Left cardiac atrium (tissue), 4 donors: ENCODE measurements around the gene TFB1M. TPM values are rescaled to one million over a fixed set of nuclear protein-coding genes. Genes with fewer than 3 reads are reported as not detected.

Experiments used
- ATAC-seq, 2 donors: fragments of 200-7000 bp; cut with Tn5 transposase; one replicate each; pipeline ENCODE4 v1.9.1; 2020; ENCODE audit warnings: mild to moderate bottlenecking in 2 of 2, moderate library complexity in 2 of 2
- DNase-seq: peaks from one replicate; pipeline ENCODE4 v3.0.0-alpha.2; 2020
- intact Hi-C, 2 donors: fragments of 100-400 bp; cut with DNase I; formaldehyde crosslinking; loops; one replicate each; pipeline versions ENCODE4 v1.14.1 to v1.15.1; 2022 to 2023
- total RNA-seq, 2 donors: library from RNA; stranded (reverse); fragmentation: NEBNext Ultra II Directional; extraction: Animal tissue kit (Norgen Biotek cat#: 25700); gene quantifications; one replicate each; pipeline ENCODE4 v1.2.1, GENCODE V29; 2021
- donor health status: DM: no; HTN: yes; CAD: no.
- donor health status: DM: no; HTN: yes; CAD: no; lungs with severe emphysema.
- donor health status: DM: yes; HTN: yes; CAD: no.
- donor health status: Dilated cardiomyopathy.

The TFB1M gene
- total RNA-seq, 2 donors from 2014 or later = 13.9 to 15.6 TPM

DNA sequence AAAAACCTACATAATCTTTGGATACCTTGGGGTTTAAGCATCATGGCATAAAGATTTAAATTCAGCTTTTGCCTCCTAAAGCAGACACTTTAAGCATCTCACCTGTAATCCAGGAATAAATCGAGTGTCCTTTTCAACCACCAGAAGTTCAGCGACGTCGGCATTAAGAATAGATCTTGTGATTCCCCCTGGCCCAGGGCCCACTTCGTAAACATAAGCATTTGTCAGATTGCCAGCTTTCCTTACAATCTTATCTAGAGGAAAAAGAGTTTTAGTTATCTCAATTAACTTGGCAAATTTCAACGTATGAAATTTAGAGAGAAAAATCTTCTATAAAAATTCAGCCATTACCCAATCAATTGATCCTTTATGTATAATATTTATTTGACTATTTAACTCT, 3.2 kb downstream of the TFB1M start:
- DNase-seq (no peak), ATAC-seq (no peak)
- intact Hi-C loops = no loop called here

DNA sequence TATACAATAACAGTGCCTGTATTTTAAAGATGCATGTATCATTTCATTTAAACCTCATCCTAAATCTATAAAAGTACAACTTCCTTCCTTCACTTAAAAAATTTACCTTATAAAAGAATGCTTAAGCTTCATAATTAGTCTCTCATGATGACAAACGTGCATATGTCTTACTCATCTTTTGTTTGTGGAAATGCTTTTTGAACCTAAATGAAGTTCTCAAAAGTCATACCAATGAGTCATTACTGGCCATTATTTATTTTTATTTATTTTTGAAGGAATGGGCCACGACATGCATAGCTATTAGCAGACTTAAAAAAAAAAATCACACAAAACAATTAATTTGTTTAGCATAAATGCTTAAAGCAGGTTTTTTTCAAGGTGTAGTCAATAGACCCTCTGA, 3.7 kb downstream of the TFB1M start:
- intact Hi-C loops = no loop called here
- DNase-seq (no peak), ATAC-seq (no peak)

DNA sequence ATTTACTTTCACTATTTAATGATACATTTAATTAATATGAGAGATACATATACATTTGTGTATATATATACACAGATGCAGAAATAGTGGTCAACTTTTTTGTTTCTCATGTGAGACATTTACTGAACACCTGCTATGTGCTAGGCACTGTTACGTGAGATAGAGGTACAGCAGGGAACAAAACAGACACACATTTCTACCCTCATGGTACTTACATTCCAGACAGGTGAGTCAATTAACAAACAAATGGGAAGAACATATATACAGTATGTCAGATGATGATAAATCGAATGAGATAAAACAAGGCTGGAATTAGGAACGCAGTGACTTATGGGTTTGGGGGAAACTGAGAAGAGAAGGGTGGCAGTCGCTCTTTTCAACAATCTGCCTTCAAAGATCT, 5.1 kb downstream of the TFB1M start:
- intact Hi-C loops = no loop called here
- ATAC-seq (no peak), DNase-seq (no peak)

- ATAC-seq = no peak
- DNase-seq = no peak
- intact Hi-C loops = no loop called here
Observed at GRCh38 chr6:155306958-155307357, 7.3 kb downstream of the TFB1M start.

GRCh38 chr6:155303361-155303870, 10.9 kb downstream of the TFB1M start:
- ATAC-seq (no peak), DNase-seq (no peak)
- intact Hi-C loops = loop anchor here in 1 of 2 donors (5.0 kb wide), 1 partner anchor 126 kb away; no protein-coding TSS in a partner anchor

DNA sequence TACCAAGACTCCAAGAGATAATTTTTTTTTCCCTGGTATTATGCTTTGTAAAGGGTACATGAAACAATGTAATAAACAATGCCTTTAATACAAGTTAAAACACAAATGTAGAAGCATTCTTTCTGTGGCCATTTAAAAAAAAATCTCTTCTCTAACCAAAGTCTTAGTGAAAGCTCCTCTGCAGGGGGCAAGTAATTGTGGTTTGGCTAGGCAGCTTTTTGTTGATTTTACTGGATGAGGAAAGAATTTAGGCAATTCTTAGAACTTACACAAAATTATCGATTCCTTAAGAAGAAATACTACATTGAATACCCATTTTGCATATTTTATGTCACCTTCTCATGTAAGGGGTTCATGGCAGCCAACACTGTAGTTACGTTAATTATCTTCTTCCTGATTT, 12.4 kb downstream of the TFB1M start:
- DNase-seq (no peak), ATAC-seq (no peak)
- intact Hi-C loops = loop anchor here in 1 of 2 donors (5.0 kb wide), 1 partner anchor 125 kb away; no protein-coding TSS in a partner anchor

DNA sequence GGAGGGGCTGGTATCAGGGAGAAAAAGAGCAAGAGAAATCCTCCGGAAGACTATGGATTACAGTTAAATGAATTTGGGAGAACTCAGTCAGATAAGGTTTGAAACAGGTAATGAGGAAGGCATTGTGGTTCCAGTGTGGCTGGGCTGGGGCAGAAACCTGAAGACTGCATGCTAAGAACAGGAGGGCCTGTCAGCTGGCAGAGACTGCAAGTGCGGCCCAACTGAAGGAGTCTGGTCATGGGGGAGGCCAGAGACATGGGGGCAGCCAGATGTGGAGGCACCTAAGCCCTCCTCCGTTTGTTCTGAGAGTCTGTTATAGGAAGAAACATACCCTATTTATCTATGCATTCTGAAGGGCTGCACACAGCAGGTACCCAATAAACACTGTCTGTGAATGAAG, 16.6 kb downstream of the TFB1M start:
- ATAC-seq (no peak), DNase-seq (no peak)
- intact Hi-C loops = no loop called here

DNA sequence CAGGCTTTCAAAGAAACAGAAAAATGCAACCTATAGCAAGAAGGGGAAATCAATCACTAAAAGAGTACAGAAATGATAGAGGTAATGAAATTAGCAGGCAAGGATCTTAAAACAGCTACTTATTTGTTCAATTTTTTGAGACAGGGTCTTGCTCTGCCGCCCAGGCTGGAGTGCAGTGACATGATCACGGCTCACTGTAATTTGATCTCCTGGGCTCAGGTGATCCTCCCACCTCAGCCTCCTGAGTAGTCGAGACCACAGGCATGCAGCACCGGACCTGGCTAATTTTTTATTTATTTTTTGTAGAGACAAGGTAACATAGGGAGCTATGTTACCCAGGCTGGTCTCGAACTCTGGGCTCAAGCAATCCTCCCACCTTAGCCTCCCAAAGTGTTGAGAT, 21.6 kb downstream of the TFB1M start:
- ATAC-seq = no peak
- DNase-seq = no peak
- intact Hi-C loops = no loop called here

- no peak for DNase-seq
- intact Hi-C loops = no loop called here
- ATAC-seq = peak in 1 of 2 donors; percentile 35
Observed at GRCh38 chr6:155291291-155291690, 23.0 kb downstream of the TFB1M start.

GRCh38 chr6:155290491-155290890, 23.8 kb downstream of the TFB1M start:
- intact Hi-C loops = no loop called here
- ATAC-seq (no peak), DNase-seq (no peak)

GRCh38 chr6:155287762-155288161, 26.5 kb downstream of the TFB1M start:
- ATAC-seq (no peak), DNase-seq (no peak)
- intact Hi-C loops = no loop called here

DNA sequence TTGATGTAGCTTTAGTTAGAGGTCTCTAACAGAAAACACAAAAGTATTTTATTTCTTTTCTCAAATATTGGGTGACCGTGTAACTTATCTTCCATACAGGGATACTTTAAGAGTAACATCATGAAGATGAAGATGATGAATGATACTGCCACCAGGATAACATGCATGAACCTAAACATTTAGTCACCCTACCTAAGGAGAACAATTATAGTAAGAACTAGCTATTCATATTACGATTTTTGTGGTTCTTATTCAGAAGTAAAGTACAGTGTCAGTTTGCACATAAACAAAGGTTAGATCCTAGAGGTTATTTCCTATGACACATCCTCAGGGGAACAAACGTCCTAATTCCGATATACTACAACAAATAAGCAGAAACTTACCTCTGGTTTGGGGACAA, 29.5 kb downstream of the TFB1M start:
- no peak for DNase-seq
- intact Hi-C loops = no loop called here
- ATAC-seq = no peak

DNA sequence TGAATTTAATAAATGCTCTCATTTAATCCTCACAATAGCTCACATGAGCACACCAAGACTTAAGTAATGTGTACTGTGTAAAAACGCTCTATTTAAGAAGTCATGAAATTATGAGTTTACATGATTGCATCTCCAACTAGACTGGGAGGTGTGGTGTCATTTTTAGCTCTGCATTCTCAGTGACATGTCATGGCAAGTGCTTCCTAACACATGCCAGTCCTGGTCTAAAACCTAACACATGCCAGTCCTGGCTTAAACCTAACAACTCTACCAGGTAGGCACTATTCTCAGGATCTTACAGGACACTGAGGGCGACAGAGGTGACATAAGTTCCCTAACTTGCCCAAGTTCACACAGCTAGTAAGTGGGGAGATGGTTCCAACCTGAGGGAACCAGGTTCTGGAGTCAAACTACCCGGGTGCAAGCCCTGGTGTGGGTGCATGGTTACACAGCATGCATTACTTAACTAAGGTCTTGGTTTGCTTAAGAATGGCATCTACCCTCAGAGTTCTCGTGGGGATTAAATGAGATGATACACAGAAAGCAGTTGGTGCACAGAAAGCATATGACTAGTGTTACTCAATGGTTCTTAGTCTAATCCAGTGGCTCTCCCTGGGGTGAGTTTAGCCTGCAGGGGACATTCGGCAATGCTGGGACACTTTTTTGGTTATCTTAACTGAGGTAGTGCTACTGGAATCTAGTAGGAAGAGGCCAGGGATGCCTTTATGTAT, 35.8 kb downstream of the TFB1M start:
- no peak for DNase-seq
- peak in 1 of 2 donors; percentile 21 for ATAC-seq
- intact Hi-C loops = no loop called here

DNA sequence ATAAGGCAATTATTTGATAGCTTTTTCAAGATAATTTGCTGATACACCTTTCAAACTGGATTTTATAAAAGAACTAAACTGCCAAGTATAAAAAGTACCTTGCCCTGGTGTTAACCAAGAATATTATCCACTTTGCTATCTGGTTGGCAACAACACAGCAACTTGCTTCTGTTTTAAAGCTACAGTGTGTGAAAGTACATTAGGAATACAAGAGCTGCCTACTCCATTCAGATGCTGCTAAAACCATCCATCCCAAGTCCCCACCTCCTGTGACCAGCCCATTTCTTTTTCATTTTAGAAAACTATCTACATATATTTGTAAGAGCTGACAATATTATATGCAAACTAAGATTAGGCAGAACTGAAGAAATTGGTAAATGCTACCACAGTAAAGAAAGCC, 37.6 kb downstream of the TFB1M start:
- intact Hi-C loops = no loop called here
- peak in 1 of 2 donors; percentile 36 for ATAC-seq

DNA sequence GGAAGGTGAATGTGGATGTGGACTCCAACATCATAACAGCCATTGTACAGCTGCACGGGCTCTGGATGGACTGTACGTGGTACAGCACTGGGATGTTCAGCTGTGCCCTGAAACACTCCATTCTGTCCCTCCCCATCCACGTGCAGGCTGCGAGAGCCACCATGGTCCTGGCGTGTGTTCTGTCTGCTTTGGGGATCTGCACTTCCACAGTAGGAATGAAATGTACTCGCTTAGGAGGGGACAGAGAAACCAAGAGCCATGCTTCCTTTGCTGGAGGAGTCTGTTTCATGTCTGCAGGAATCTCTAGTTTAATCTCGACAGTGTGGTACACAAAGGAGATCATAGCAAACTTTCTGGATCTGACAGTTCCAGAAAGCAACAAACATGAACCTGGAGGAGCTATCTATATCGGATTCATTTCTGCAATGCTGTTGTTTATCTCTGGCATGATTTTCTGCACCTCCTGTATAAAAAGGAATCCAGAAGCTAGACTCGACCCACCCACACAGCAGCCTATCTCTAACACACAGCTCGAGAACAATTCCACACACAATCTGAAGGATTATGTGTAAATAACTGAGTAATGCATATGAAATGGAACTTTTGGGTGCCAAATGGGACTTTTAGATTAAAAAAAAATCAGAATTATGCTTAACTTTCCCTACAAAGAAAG, 38.3 kb downstream of the TFB1M start:
- DNase-seq (no peak), ATAC-seq (peak; percentile 50 to 57)
- intact Hi-C loops = no loop called here

More for the DNA sequence above, 37.6 kb downstream of the TFB1M start:
- no peak for DNase-seq

DNA sequence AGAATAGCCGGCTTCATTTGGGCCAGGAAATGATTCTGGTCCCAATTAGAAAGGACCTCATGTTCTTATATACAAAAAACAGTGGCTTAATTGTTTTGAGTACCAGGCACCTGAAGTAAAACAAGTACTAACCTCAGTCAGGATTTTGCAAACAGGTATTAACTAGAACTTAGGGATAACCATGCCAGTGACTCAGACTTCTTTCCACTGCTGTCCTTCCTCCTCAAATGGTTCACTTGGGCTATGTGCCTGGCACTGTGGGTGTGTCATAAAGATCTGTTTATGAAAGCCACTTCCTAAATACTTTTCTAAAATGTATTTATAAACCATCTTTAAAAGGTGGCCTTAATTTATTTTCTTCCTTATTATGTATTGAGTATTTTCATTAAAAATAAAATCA, 39.8 kb downstream of the TFB1M start:
- intact Hi-C loops = no loop called here
- no peak for DNase-seq
- no peak for ATAC-seq

DNA sequence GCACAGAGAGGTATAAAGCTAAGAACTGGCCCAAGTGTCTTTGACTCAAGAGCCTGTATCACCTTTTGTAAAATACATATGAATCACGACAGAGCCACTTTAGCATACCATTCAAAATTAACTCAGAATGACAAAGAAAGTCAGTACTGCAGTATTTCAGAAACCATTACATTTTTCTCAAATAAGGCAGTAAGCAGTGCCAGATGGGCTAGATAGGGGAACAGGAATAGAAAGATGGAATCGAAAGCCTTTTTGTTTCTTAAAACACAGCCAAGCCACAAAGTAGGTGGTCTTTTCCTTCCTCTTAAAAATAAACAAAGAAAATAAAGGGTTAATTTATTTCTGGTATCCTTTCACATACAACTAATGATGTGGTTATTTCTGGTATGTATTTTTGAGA, 40.2 kb downstream of the TFB1M start:
- DNase-seq (no peak), ATAC-seq (no peak)
- intact Hi-C loops = no loop called here

GRCh38 chr6:155273431-155273830, 40.9 kb downstream of the TFB1M start:
- no peak for DNase-seq
- intact Hi-C loops = no loop called here
- peak in 1 of 2 donors; percentile 63 for ATAC-seq

- intact Hi-C loops = no loop called here
- ATAC-seq (no peak), DNase-seq (no peak)
Observed at GRCh38 chr6:155272353-155273232, 41.7 kb downstream of the TFB1M start.

DNA sequence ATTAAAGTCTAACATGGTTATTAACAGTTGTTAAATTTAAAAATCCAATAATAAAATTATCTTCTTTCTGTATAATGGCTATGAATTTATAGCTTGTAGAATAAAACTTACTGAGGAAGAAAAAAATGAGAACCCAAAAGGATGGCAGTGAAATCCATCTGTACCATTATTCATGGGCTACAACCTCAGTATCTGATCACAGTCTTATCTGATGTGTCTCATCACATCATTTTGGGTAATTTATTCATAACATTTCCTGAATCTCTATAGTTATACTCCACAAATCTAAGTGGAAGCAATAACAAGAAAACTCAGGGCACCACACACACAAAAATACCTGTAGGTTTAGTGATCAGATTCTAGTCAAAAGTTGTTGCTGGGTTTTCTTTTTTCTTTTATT, 43.1 kb downstream of the TFB1M start:
- intact Hi-C loops = no loop called here
- ATAC-seq (no peak), DNase-seq (no peak)
